Thyroid gland (tissue), 4 donors: ENCODE data around the gene BTBD2.

Experiments used
- POLR2A ChIP-seq, 2 donors: fragments of 450-650 bp; IDR thresholded peaks; one replicate each; pipeline ENCODE4 v1.6.1; 2017; ENCODE audit warnings: antibody characterized with exemption in 2 of 2, mild to moderate bottlenecking in 2 of 2, moderate library complexity in 1 of 2
- TF ChIP-seq, protein P1 (sequence below), 6 experiments: fragments of 200-600 bp in 3 of 6; fragments of 450-650 bp in 3 of 6; sonication (generic) in 3 of 6; IDR thresholded peaks; one replicate each; pipeline ENCODE4 v1.5.1; 2016 to 2019; ENCODE audit warnings: antibody characterized with exemption in 6 of 6, mild to moderate bottlenecking in 2 of 6, inconsistent platforms in 1 of 6, moderate library complexity in 1 of 6

DNA sequence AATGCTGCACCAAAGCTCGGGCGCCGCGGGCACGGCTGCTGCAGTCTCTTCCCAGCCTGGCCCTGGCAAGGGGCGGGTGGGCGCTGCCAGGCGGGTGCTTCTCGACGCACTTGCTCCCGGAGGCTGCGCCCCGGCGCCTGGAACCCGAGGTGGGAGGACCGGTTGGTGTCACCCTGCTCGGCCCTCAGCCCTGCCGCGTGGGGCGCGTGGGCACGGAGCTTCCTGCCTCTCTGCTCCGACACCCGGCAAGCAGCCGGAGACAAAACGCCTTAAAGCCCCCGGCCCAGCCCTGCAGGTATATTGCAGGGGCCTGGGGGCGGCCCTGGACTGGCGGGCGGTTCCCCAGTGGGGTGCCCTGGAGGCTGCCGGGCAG is 34.7 kb downstream of the BTBD2 start:
- no peak for TF ChIP-seq POLR2A (IDR thresholded peaks at IDR 0.05)
- TF ChIP-seq, protein P1, sequence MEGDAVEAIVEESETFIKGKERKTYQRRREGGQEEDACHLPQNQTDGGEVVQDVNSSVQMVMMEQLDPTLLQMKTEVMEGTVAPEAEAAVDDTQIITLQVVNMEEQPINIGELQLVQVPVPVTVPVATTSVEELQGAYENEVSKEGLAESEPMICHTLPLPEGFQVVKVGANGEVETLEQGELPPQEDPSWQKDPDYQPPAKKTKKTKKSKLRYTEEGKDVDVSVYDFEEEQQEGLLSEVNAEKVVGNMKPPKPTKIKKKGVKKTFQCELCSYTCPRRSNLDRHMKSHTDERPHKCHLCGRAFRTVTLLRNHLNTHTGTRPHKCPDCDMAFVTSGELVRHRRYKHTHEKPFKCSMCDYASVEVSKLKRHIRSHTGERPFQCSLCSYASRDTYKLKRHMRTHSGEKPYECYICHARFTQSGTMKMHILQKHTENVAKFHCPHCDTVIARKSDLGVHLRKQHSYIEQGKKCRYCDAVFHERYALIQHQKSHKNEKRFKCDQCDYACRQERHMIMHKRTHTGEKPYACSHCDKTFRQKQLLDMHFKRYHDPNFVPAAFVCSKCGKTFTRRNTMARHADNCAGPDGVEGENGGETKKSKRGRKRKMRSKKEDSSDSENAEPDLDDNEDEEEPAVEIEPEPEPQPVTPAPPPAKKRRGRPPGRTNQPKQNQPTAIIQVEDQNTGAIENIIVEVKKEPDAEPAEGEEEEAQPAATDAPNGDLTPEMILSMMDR (IDR thresholded peaks at IDR 0.05): no peak
